H1 (cell line): ENCODE data around the gene DPH6. TPM values are rescaled to one million over a fixed set of nuclear protein-coding genes. Genes with fewer than 3 reads are reported as not detected.

Experiments
- CTCF ChIA-PET: fragments of 300-600 bp; sonication (Branson Sonifier 250); formaldehyde crosslinking; loops from one replicate; lab custom pipeline; 2021; ENCODE audit not compliant: partially characterized antibody; lab: Charles Lee
- POLR2A ChIA-PET: fragments of 300-600 bp; sonication (Branson Sonifier 250); formaldehyde crosslinking; loops from one replicate; lab custom pipeline; 2021; ENCODE audit warnings: inconsistent platforms; ENCODE audit not compliant: partially characterized antibody; lab: Charles Lee
- DNase-seq, 2 experiments: peaks; one replicate each; pipeline versions ENCODE4 v3.0.0 to v3.0.0-alpha.2; 2010 to 2022; ENCODE audit warnings: low spot score in 2 of 2, low read depth in 1 of 2, mixed read lengths in 1 of 2
- FAIRE-seq: peaks from 2 replicates; lab custom pipeline; 2011; peaks lifted over from hg19 to GRCh38; lab: Jason Lieb, UNC
- H2AFZ ChIP-seq: 2 replicates; pipeline ENCODE4 v1.8.1; 2012; ENCODE audit warnings: low read length, inconsistent platforms
- H2AK5ac ChIP-seq: 2 replicates; pipeline ENCODE4 v1.6.1; 2013; ENCODE audit warnings: low read depth, low read length
- H2BK120ac ChIP-seq: replicated peaks from 2 replicates; pipeline ENCODE3; 2013; ENCODE audit warnings: low read depth, low read length, inconsistent platforms
- H2BK12ac ChIP-seq: 2 replicates; pipeline ENCODE4 v1.6.1; 2013; ENCODE audit warnings: low read depth, low read length
- H2BK15ac ChIP-seq: 2 replicates; pipeline ENCODE4 v1.6.1; 2013; ENCODE audit warnings: low read length
- H2BK20ac ChIP-seq: 2 replicates; pipeline ENCODE4 v1.6.1; 2013; ENCODE audit warnings: low read length
- H2BK5ac ChIP-seq: 2 replicates; pipeline ENCODE4 v1.6.1; 2013; ENCODE audit warnings: low read depth, low read length
- H3K14ac ChIP-seq: 2 replicates; pipeline ENCODE4 v1.6.1; 2013; ENCODE audit warnings: inconsistent platforms; ENCODE audit not compliant: insufficient read length
- H3K18ac ChIP-seq: 2 replicates; pipeline ENCODE4 v1.6.1; 2013; ENCODE audit warnings: low read length; ENCODE audit errors: extremely low read depth
- H3K23ac ChIP-seq: 2 replicates; pipeline ENCODE4 v1.6.1; 2013; ENCODE audit warnings: inconsistent platforms; ENCODE audit not compliant: insufficient read length
- H3K23me2 ChIP-seq: 2 replicates; pipeline ENCODE4 v1.6.1; 2013; ENCODE audit warnings: low read depth, low read length
- H3K27ac ChIP-seq: 2 replicates; pipeline ENCODE4 v1.6.1; 2011; ENCODE audit warnings: low read depth, low read length, inconsistent platforms
- H3K27me3 ChIP-seq, 4 experiments: replicated peaks in 1 of 4; 1 replicate in 1 of 4; 2 replicates in 3 of 4; pipeline versions ENCODE4 v1.6.1 to v1.8.1; 2011 to 2013; ENCODE audit warnings: low read length in 3 of 4, mild to moderate bottlenecking in 3 of 4, inconsistent platforms in 2 of 4, mixed read lengths in 2 of 4, moderate library complexity in 1 of 4; ENCODE audit not compliant: control insufficient read depth in 3 of 4, insufficient read depth in 3 of 4; ENCODE audit errors: extremely low read depth in 1 of 4
- H3K36me3 ChIP-seq, 4 experiments: 2 replicates each; pipeline versions ENCODE4 v1.6.1 to v1.8.1; 2011 to 2013; ENCODE audit warnings: mild to moderate bottlenecking in 4 of 4, low read length in 3 of 4, moderate library complexity in 2 of 4, control low read depth in 1 of 4, inconsistent platforms in 1 of 4; ENCODE audit not compliant: insufficient read depth in 4 of 4, control insufficient read depth in 2 of 4
- H3K4ac ChIP-seq: replicated peaks from 2 replicates; pipeline ENCODE3; 2013; ENCODE audit warnings: low read length, low read depth, mixed read lengths, inconsistent platforms; ENCODE audit not compliant: insufficient read length
- H3K4me1 ChIP-seq, 4 experiments: replicated peaks in 1 of 4; 1 replicate in 1 of 4; 2 replicates in 3 of 4; pipeline versions ENCODE4 v1.6.1 to v1.8.1; 2011 to 2013; ENCODE audit warnings: low read length in 3 of 4, inconsistent platforms in 2 of 4, mixed read lengths in 1 of 4; ENCODE audit not compliant: insufficient read depth in 4 of 4, control insufficient read depth in 3 of 4
- H3K4me2 ChIP-seq, 2 experiments: 2 replicates each; pipeline versions ENCODE4 v1.6.1 to v1.8.1; 2011 to 2013; ENCODE audit warnings: low read depth in 2 of 2, low read length in 2 of 2, control low read depth in 1 of 2, inconsistent platforms in 1 of 2, mild to moderate bottlenecking in 1 of 2; ENCODE audit not compliant: insufficient read depth in 1 of 2
- H3K4me3 ChIP-seq, 4 experiments: fragments of 200-600, 300-600 bp in 1 of 4; sonication (generic), shearing (Covaris generic), sonication (Bioruptor Twin) in 1 of 4; 2 replicates each; pipeline versions ENCODE4 v1.5.1 to v1.8.1; 2011 to 2016; ENCODE audit warnings: low read length in 4 of 4, low read depth in 3 of 4, control low read depth in 2 of 4, inconsistent platforms in 2 of 4, mild to moderate bottlenecking in 2 of 4, mixed read lengths in 1 of 4, moderate library complexity in 1 of 4; ENCODE audit not compliant: insufficient read depth in 2 of 4; ENCODE audit errors: extremely low read depth in 1 of 4
- H3K56ac ChIP-seq: replicated peaks from 2 replicates; pipeline ENCODE3; 2013; ENCODE audit warnings: low read depth, mild to moderate bottlenecking, mixed read lengths, low read length, inconsistent platforms; ENCODE audit not compliant: insufficient read length
- H3K79me1 ChIP-seq: 2 replicates; pipeline ENCODE4 v1.6.1; 2013; ENCODE audit warnings: low read depth, low read length, control low read depth
- H3K79me2 ChIP-seq, 2 experiments: 2 replicates each; pipeline versions ENCODE4 v1.6.1 to v1.8.1; 2012 to 2013; ENCODE audit warnings: low read length in 2 of 2, mild to moderate bottlenecking in 2 of 2, inconsistent platforms in 1 of 2; ENCODE audit not compliant: insufficient read depth in 2 of 2, control insufficient read depth in 1 of 2
- H3K9ac ChIP-seq, 4 experiments: replicated peaks in 1 of 4; 1 replicate in 1 of 4; 2 replicates in 3 of 4; pipeline versions ENCODE4 v1.6.1 to v1.8.1; 2011 to 2013; ENCODE audit warnings: low read depth in 3 of 4, low read length in 3 of 4, control low read depth in 2 of 4, mild to moderate bottlenecking in 2 of 4, moderate library complexity in 2 of 4, inconsistent platforms in 1 of 4; ENCODE audit errors: extremely low read depth in 1 of 4
- H3K9me3 ChIP-seq, 2 experiments: 2 replicates each; pipeline versions ENCODE4 v1.6.1 to v1.8.1; 2012 to 2013; ENCODE audit warnings: mild to moderate bottlenecking in 2 of 2, moderate library complexity in 2 of 2, control low read depth in 1 of 2, inconsistent platforms in 1 of 2, low read depth in 1 of 2, low read length in 1 of 2, mixed read lengths in 1 of 2; ENCODE audit not compliant: insufficient read depth in 2 of 2
- H4K20me1 ChIP-seq, 2 experiments: replicated peaks in 1 of 2; 2 replicates each; pipeline versions ENCODE3 to v1.8.1; 2011 to 2013; ENCODE audit warnings: inconsistent platforms in 2 of 2, low read length in 2 of 2, mild to moderate bottlenecking in 1 of 2; ENCODE audit not compliant: insufficient read depth in 2 of 2, control insufficient read depth in 1 of 2
- H4K5ac ChIP-seq: 2 replicates; pipeline ENCODE4 v1.6.1; 2013; ENCODE audit warnings: low read length, low read depth, mixed read lengths, inconsistent platforms; ENCODE audit not compliant: insufficient read length
- H4K8ac ChIP-seq: 2 replicates; pipeline ENCODE4 v1.8.0; 2013; ENCODE audit warnings: mild to moderate bottlenecking, moderate library complexity, low read length, inconsistent platforms; ENCODE audit not compliant: insufficient read depth; ENCODE audit errors: extremely low read depth
- H4K91ac ChIP-seq: replicated peaks from 2 replicates; pipeline ENCODE3; 2013; ENCODE audit warnings: low read length, mixed read lengths, inconsistent platforms; ENCODE audit not compliant: insufficient read length
- TAF7 ChIP-seq: optimal IDR thresholded peaks from 2 replicates; pipeline ENCODE3; 2011; ENCODE audit warnings: low read depth, mild to moderate bottlenecking, inconsistent platforms, low read length, moderate library complexity, borderline replicate concordance
- microRNA-seq, 2 experiments: library from miRNA; unstranded; fragments of <30 nt; microRNA quantifications; one replicate each; pipeline versions ENCODE4 to v1.2.0, GENCODE V29; 2016 to 2020; ENCODE audit warnings: borderline microRNAs expressed in 2 of 2, borderline number of aligned reads in 2 of 2, borderline replicate concordance in 1 of 2
- polyA plus RNA-seq, 7 experiments: library from polyadenylated mRNA; depleted of rRNA in 3 of 7; stranded (reverse) in 5 of 7; unstranded in 2 of 7; fragments of >200 nt in 5 of 7; fragments of 200-250 nt in 2 of 7; gene quantifications; 1 replicate in 5 of 7; 2 replicates in 1 of 7; 4 replicates in 1 of 7; pipeline versions ENCODE4 v1.2.1 to v1.2.3, GENCODE V29; 2011 to 2013; ENCODE audit warnings: missing spikeins in 2 of 7, mixed read lengths in 2 of 7
- small RNA-seq: library from polyadenylated mRNA; stranded (forward); fragments of <200 nt; extraction: miRNeasy Mini kit (QIAGEN cat#:217004); gene quantifications from one replicate; pipeline ENCODE3, GENCODE V24; 2013; ENCODE audit not compliant: insufficient read depth
- total RNA-seq: library from RNA; stranded (reverse); fragmentation: NEBNext Ultra II Directional; extraction: Animal tissue kit (Norgen Biotek cat#: 25700); gene quantifications from 2 replicates; pipeline ENCODE4 v1.2.1, GENCODE V29; 2021

Gene DPH6
- total and polyA plus RNA-seq, 2 of the 8 experiments (the other 6 are each of a cell fraction or from before 2014, with no cell fraction given): 21.6 to 30.5 TPM

DNA sequence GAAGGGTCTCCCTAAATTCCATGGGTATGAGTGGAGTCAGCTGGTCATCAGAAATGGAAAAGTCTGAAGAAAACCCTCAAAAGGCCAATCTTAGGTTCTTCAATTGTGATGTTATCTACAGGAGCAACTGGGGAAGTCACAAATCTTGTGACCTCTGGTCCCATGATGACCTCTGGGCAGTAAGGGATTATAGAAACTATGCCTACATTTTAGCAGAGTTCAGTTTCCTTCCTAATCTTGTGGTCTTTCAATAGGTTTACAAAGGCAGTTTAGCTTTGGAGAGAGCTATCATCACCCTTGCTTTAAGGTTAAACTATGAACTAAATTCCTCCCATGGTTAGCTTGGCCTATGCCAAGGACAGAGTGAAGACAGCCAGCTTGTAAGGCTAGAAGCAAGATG is 225.1 kb downstream of the DPH6 start:
- H3K79me1 ChIP-seq: no peaks in the 10 kb centered on the region
- no peaks in the 10 kb centered on the region for H3K36me3 ChIP-seq
- H2BK20ac ChIP-seq: no peak overlapping the region
- H3K4me1 ChIP-seq: no peaks in the 10 kb centered on the region
- no peak overlapping the region for H3K14ac ChIP-seq
- DNase-seq (no peak), FAIRE-seq (no peak)
- H3K9me3 ChIP-seq: no peaks in the 10 kb centered on the region
- no peak overlapping the region for H2AK5ac ChIP-seq
- H3K4me2 ChIP-seq: no peak overlapping the region
- no peak overlapping the region for H2BK120ac ChIP-seq
- no peak overlapping the region for H2BK5ac ChIP-seq
- H2AFZ ChIP-seq: no peak overlapping the region
- H2BK12ac ChIP-seq: no peak overlapping the region
- H3K56ac ChIP-seq: no peak overlapping the region
- no peaks in the 10 kb centered on the region for H4K20me1 ChIP-seq
- no peak overlapping the region for H4K91ac ChIP-seq
- H3K18ac ChIP-seq: no peak overlapping the region
- no peak overlapping the region for H4K5ac ChIP-seq
- CTCF ChIA-PET: no interaction called here
- no peak overlapping the region for H3K4ac ChIP-seq
- no peak overlapping the region for H4K8ac ChIP-seq
- no peaks in the 10 kb centered on the region for H3K23me2 ChIP-seq
- H3K23ac ChIP-seq: no peak overlapping the region
- TF ChIP-seq TAF7: no peak
- H2BK15ac ChIP-seq: no peak overlapping the region
- POLR2A ChIA-PET: no interaction called here
- no peaks in the 10 kb centered on the region for H3K27me3 ChIP-seq
- no peak overlapping the region for H3K9ac ChIP-seq
- no peak overlapping the region for H3K27ac ChIP-seq
- H3K4me3 ChIP-seq: no peak overlapping the region
- H3K79me2 ChIP-seq: no peaks in the 10 kb centered on the region

Small RNA genes within 50 kb of the gene (microRNA-seq; reads per million reads assigned to microRNA genes)
- gene MIR3942: 0 to 0.61 reads per million in 2 experiments

Small RNA genes within 50 kb of the gene (small RNA-seq; reads per million reads assigned to genes)
- gene AC019288.1 (not detected), gene MIR3942 (11.3 reads per million, percentile 84 among the genes with 10 or more reads in this experiment)
